Measurements from ENCODE around the gene DOHH. TPM values are rescaled to one million over a fixed set of nuclear protein-coding genes. Genes with fewer than 3 reads are reported as not detected.

Gene DOHH
- total RNA-seq, 2 donors from 2014 or later = 12.3 to 13.5 TPM

- DNase-seq = no peak
- ATAC-seq (replicated peaks in 1 of 2) = peak in 1 of 2 donors; percentile 8
- H3K9me3 Mint-ChIP-seq = no peaks in the 10 kb centered on the region
- no peaks in the 10 kb centered on the region for H3K27me3 Mint-ChIP-seq (ENCODE audit: low read depth)
- no peaks in the 10 kb centered on the region for H3K4me1 Mint-ChIP-seq (ENCODE audit: low read depth)
- no peak within 1 kb of the TSS for H3K4me3 Mint-ChIP-seq
- no peak within 1 kb of the TSS for H3K27ac Mint-ChIP-seq
- H3K36me3 Mint-ChIP-seq (ENCODE audit: insufficient read depth in 2 of 2) = peaks cover 0 to 7% of the 10 kb centered on the region in 2 donors
Measured at GRCh38 chr19:3538965-3539755, 38.7 kb upstream of the DOHH start, which contains the start of gene TEKTIP1. Gene TEKTIP1 (plus strand): TSS chr19:3539174. CDS start chr19:3539178, 4 bp downstream.

- Mint-ChIP-seq H3K27ac (no peak overlapping the region), H3K36me3 (ENCODE audit: insufficient read depth in 2 of 2) (peaks cover 0 to 7% of the 10 kb centered on the region in 2 donors), H3K4me1 (ENCODE audit: low read depth) (no peaks in the 10 kb centered on the region), H3K27me3 (ENCODE audit: low read depth) (no peaks in the 10 kb centered on the region), H3K4me3 (no peak overlapping the region), H3K9me3 (no peaks in the 10 kb centered on the region)
- DNase-seq = no peak
- ATAC-seq (replicated peaks in 1 of 2) = peak in 1 of 2 donors; percentile 5
Measured at GRCh38 chr19:3538258-3538929, 37.9 kb upstream of the DOHH start.

- H3K27ac Mint-ChIP-seq = peak overlapping the region; percentile 38
- ATAC-seq (replicated peaks in 1 of 2) = no peak
- H3K9me3 Mint-ChIP-seq = no peaks in the 10 kb centered on the region
Measured at GRCh38 chr19:3537438-3538240, 37.2 kb upstream of the DOHH start.

GRCh38 chr19:3537101-3537437 lies 36.6 kb upstream of the DOHH start:
- no peaks in the 10 kb centered on the region for H3K4me1 Mint-ChIP-seq (ENCODE audit: low read depth)
- peak overlapping the region; percentile 38 for H3K27ac Mint-ChIP-seq
- H3K36me3 Mint-ChIP-seq (ENCODE audit: insufficient read depth in 2 of 2) = peaks cover 0 to 9% of the 10 kb centered on the region in 2 donors
- H3K27me3 Mint-ChIP-seq (ENCODE audit: low read depth) = no peaks in the 10 kb centered on the region
- DNase-seq = no peak
- no peak overlapping the region for H3K4me3 Mint-ChIP-seq
- ATAC-seq (replicated peaks in 1 of 2) = no peak
- H3K9me3 Mint-ChIP-seq = no peaks in the 10 kb centered on the region

More at GRCh38 chr19:3537438-3538240, 37.2 kb upstream of the DOHH start:
- Mint-ChIP-seq H3K27me3 (ENCODE audit: low read depth) (no peaks in the 10 kb centered on the region), H3K4me1 (ENCODE audit: low read depth) (no peaks in the 10 kb centered on the region), H3K4me3 (no peak overlapping the region), H3K36me3 (ENCODE audit: insufficient read depth in 2 of 2) (peaks cover 0 to 7% of the 10 kb centered on the region in 2 donors)
- no peak for DNase-seq

GRCh38 chr19:3536429-3537100 lies 36.1 kb upstream of the DOHH start:
- H3K9me3 Mint-ChIP-seq = no peaks in the 10 kb centered on the region
- H3K4me1 Mint-ChIP-seq (ENCODE audit: low read depth) = no peaks in the 10 kb centered on the region
- no peak overlapping the region for H3K27ac Mint-ChIP-seq
- H3K36me3 Mint-ChIP-seq (ENCODE audit: insufficient read depth in 2 of 2) = peaks cover 0 to 9% of the 10 kb centered on the region in 2 donors
- DNase-seq (no peak), ATAC-seq (replicated peaks in 1 of 2) (no peak)
- no peaks in the 10 kb centered on the region for H3K27me3 Mint-ChIP-seq (ENCODE audit: low read depth)
- no peak overlapping the region for H3K4me3 Mint-ChIP-seq

GRCh38 chr19:3535981-3536380 lies 35.5 kb upstream of the DOHH start:
- no peak for DNase-seq
- Mint-ChIP-seq H3K36me3 (ENCODE audit: insufficient read depth in 2 of 2) (peaks cover 0 to 9% of the 10 kb centered on the region in 2 donors), H3K4me1 (ENCODE audit: low read depth) (no peaks in the 10 kb centered on the region), H3K9me3 (no peaks in the 10 kb centered on the region), H3K27me3 (ENCODE audit: low read depth) (no peaks in the 10 kb centered on the region), H3K27ac (no peak overlapping the region), H3K4me3 (no peak overlapping the region)
- no peak for ATAC-seq (replicated peaks in 1 of 2)

GRCh38 chr19:3535563-3535965 lies 35.1 kb upstream of the DOHH start:
- Mint-ChIP-seq H3K9me3 (no peaks in the 10 kb centered on the region), H3K36me3 (ENCODE audit: insufficient read depth in 2 of 2) (peaks cover 0 to 9% of the 10 kb centered on the region in 2 donors), H3K27ac (no peak overlapping the region), H3K27me3 (ENCODE audit: low read depth) (no peaks in the 10 kb centered on the region), H3K4me1 (ENCODE audit: low read depth) (no peaks in the 10 kb centered on the region), H3K4me3 (no peak overlapping the region)
- ATAC-seq (replicated peaks in 1 of 2) (no peak), DNase-seq (no peak)

GRCh38 chr19:3535235-3535535 lies 34.7 kb upstream of the DOHH start:
- no peaks in the 10 kb centered on the region for H3K27me3 Mint-ChIP-seq (ENCODE audit: low read depth)
- H3K36me3 Mint-ChIP-seq (ENCODE audit: insufficient read depth in 2 of 2) = peaks cover 0 to 9% of the 10 kb centered on the region in 2 donors
- no peaks in the 10 kb centered on the region for H3K4me1 Mint-ChIP-seq (ENCODE audit: low read depth)
- DNase-seq (no peak), ATAC-seq (replicated peaks in 1 of 2) (no peak)
- H3K4me3 Mint-ChIP-seq = no peak overlapping the region
- no peaks in the 10 kb centered on the region for H3K9me3 Mint-ChIP-seq
- no peak overlapping the region for H3K27ac Mint-ChIP-seq

- Mint-ChIP-seq H3K27me3 (ENCODE audit: low read depth) (no peaks in the 10 kb centered on the region), H3K4me1 (ENCODE audit: low read depth) (no peaks in the 10 kb centered on the region), H3K27ac (no peak overlapping the region), H3K9me3 (no peaks in the 10 kb centered on the region), H3K36me3 (ENCODE audit: insufficient read depth in 2 of 2) (peaks cover 0 to 7% of the 10 kb centered on the region in 2 donors), H3K4me3 (no peak overlapping the region)
- DNase-seq = no peak
- ATAC-seq (replicated peaks in 1 of 2) = no peak
Measured at GRCh38 chr19:3534375-3535234, 34.1 kb upstream of the DOHH start.

- Mint-ChIP-seq H3K9me3 (no peaks in the 10 kb centered on the region), H3K4me1 (ENCODE audit: low read depth) (no peaks in the 10 kb centered on the region), H3K27me3 (ENCODE audit: low read depth) (no peaks in the 10 kb centered on the region), H3K27ac (no peak overlapping the region), H3K4me3 (no peak overlapping the region), H3K36me3 (ENCODE audit: insufficient read depth in 2 of 2) (peaks cover 0 to 4% of the 10 kb centered on the region in 2 donors)
- DNase-seq = no peak
- ATAC-seq (replicated peaks in 1 of 2) = no peak
Measured at GRCh38 chr19:3533563-3534216, 33.2 kb upstream of the DOHH start.

- no peaks in the 10 kb centered on the region for H3K27me3 Mint-ChIP-seq (ENCODE audit: low read depth)
- no peak overlapping the region for H3K4me3 Mint-ChIP-seq
- H3K36me3 Mint-ChIP-seq (ENCODE audit: insufficient read depth in 2 of 2) = peaks cover 0 to 4% of the 10 kb centered on the region in 2 donors
- H3K27ac Mint-ChIP-seq = no peak overlapping the region
- H3K9me3 Mint-ChIP-seq = no peaks in the 10 kb centered on the region
- H3K4me1 Mint-ChIP-seq (ENCODE audit: low read depth) = no peaks in the 10 kb centered on the region
- ATAC-seq (replicated peaks in 1 of 2) (no peak), DNase-seq (no peak)
Measured at GRCh38 chr19:3533033-3533432, 32.6 kb upstream of the DOHH start.

Data from activated T-cell treated with anti-CD3 and anti-CD28 coated beads, Interleukin-2, amount 50 U/mL, for 72 hours (primary cell).